Mesendoderm (in vitro differentiated cells): ENCODE data around the gene PCSK6.

Experiments
- DNase-seq: peaks from one replicate; pipeline ENCODE4 v3.0.0; 2013
- H2AK5ac ChIP-seq: 2 replicates; pipeline ENCODE4 v1.6.1; 2013; ENCODE audit warnings: low read length, inconsistent platforms
- H2BK120ac ChIP-seq: 2 replicates; pipeline ENCODE4 v1.6.1; 2013; ENCODE audit warnings: low read depth, mild to moderate bottlenecking, low read length, moderate library complexity, mixed read lengths
- H2BK15ac ChIP-seq: replicated peaks from 2 replicates; pipeline ENCODE4 v1.6.1; 2013; ENCODE audit warnings: low read depth, mild to moderate bottlenecking, moderate library complexity
- H2BK5ac ChIP-seq: 2 replicates; pipeline ENCODE4 v1.6.1; 2013; ENCODE audit warnings: low read length, inconsistent platforms
- H3K18ac ChIP-seq: 2 replicates; pipeline ENCODE4 v1.6.1; 2013; ENCODE audit warnings: mild to moderate bottlenecking, low read length, mixed read lengths
- H3K23ac ChIP-seq: one replicate; pipeline ENCODE4 v1.6.1; 2013; ENCODE audit warnings: low read length
- H3K27ac ChIP-seq: 2 replicates; pipeline ENCODE4 v1.5.1; 2013; ENCODE audit warnings: low read depth, mild to moderate bottlenecking, inconsistent platforms, low read length, moderate library complexity
- H3K27me3 ChIP-seq: 2 replicates; pipeline ENCODE4 v1.6.1; 2013; ENCODE audit warnings: low read length, control low read depth, mild to moderate bottlenecking, inconsistent platforms; ENCODE audit not compliant: insufficient read depth, poor library complexity
- H3K36me3 ChIP-seq: 2 replicates; pipeline ENCODE4 v1.6.1; 2013; ENCODE audit warnings: low read length, inconsistent platforms; ENCODE audit not compliant: control insufficient read depth, insufficient read depth
- H3K4ac ChIP-seq: one replicate; pipeline ENCODE4 v1.6.1; 2013; ENCODE audit warnings: low read depth, mild to moderate bottlenecking, low read length, moderate library complexity
- H3K4me1 ChIP-seq: 2 replicates; pipeline ENCODE4 v1.6.1; 2013; ENCODE audit warnings: low read depth, low read length, inconsistent platforms; ENCODE audit not compliant: control insufficient read depth
- H3K4me2 ChIP-seq: 2 replicates; pipeline ENCODE4 v1.6.1; 2013; ENCODE audit warnings: low read length
- H3K4me3 ChIP-seq: 2 replicates; pipeline ENCODE4 v1.5.1; 2013; ENCODE audit warnings: mild to moderate bottlenecking, low read length
- H3K56ac ChIP-seq: one replicate; pipeline ENCODE4 v1.6.1; 2013; ENCODE audit warnings: low read length
- H3K79me1 ChIP-seq: 2 replicates; pipeline ENCODE4 v1.6.1; 2013; ENCODE audit warnings: low read length, inconsistent platforms
- H3K79me2 ChIP-seq: 2 replicates; pipeline ENCODE4 v1.6.1; 2013; ENCODE audit warnings: mild to moderate bottlenecking, low read length; ENCODE audit not compliant: control insufficient read depth, insufficient read depth
- H3K9ac ChIP-seq: 2 replicates; pipeline ENCODE4 v1.6.1; 2013; ENCODE audit warnings: low read length, inconsistent platforms
- H4K5ac ChIP-seq: one replicate; pipeline ENCODE4 v1.6.1; 2013; ENCODE audit warnings: low read length
- H4K8ac ChIP-seq: one replicate; pipeline ENCODE4 v1.6.1; 2013; ENCODE audit warnings: low read depth, mild to moderate bottlenecking, control low read depth, low read length, moderate library complexity
- WGBS: extraction: QIAGEN DNeasy Blood & Tissue Kit; methylation state at CpG from one replicate; pipeline ENCODE4 v1.1.7; 2013; ENCODE audit warnings: low lambda C conversion rate, missing lambda C conversion rate; ENCODE audit not compliant: insufficient coverage; ENCODE audit errors: extremely low coverage; 5-methylcytosine and 5-hydroxymethylcytosine counted together

PCSK6 gene

GRCh38 chr15:101318839-101319238 lies 170.7 kb downstream of the PCSK6 start:
- H2BK120ac ChIP-seq: no peak overlapping the region
- WGBS: no CpG with 5 or more reads among the region's 7 CpGs
- H3K18ac ChIP-seq: no peak overlapping the region
- H3K4me1 ChIP-seq: no peaks in the 10 kb centered on the region
- peak; percentile 7 for DNase-seq
- no peak overlapping the region for H2AK5ac ChIP-seq
- no peak overlapping the region for H3K4ac ChIP-seq
- H3K36me3 ChIP-seq: no peaks in the 10 kb centered on the region
- no peak overlapping the region for H3K56ac ChIP-seq
- no peaks in the 10 kb centered on the region for H3K79me2 ChIP-seq
- no peaks in the 10 kb centered on the region for H3K27me3 ChIP-seq
- H4K5ac ChIP-seq: no peak overlapping the region
- H4K8ac ChIP-seq: no peak overlapping the region
- no peak overlapping the region for H3K4me3 ChIP-seq
- H3K23ac ChIP-seq: no peak overlapping the region
- H3K9ac ChIP-seq: no peak overlapping the region
- no peaks in the 10 kb centered on the region for H3K79me1 ChIP-seq
- H2BK5ac ChIP-seq: no peak overlapping the region
- H3K4me2 ChIP-seq: no peak overlapping the region
- H2BK15ac ChIP-seq: no peak overlapping the region
- no peak overlapping the region for H3K27ac ChIP-seq

DNA sequence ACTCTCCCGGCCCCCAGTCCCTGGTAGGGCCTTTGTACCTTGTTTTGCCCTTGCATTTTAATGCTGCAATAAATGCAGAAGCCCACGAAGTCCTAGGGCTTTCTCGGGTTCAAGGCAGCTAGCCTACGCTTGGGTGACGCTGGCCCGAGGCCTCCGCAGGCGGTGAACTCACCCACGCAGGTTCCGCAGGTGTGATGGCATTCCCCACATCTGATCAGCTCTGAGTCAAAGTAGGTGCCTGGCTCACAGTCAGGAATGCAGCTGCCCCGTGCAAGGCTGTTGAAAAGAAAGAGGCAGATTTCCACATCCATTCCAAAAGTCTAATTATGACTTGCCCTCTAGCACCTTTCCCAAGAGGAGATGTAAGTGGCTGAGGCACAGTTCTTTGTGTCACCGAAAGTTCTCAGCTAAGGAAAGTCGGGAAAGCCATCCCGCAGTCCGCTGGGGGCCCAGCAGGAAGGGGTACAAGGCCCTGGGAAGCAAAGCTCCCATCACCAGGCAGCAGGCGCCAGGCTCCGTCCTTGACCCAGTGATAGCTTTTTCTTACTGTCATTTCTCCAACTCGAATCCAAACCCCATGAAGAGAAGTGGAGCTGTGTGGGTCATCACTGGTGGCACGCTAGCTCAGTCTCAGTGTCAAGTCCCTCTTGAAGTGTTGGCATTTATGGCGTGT lies 171.2 kb downstream of the PCSK6 start:
- no peak overlapping the region for H3K9ac ChIP-seq
- no peaks in the 10 kb centered on the region for H3K79me1 ChIP-seq
- no peaks in the 10 kb centered on the region for H3K4me1 ChIP-seq
- no peak overlapping the region for H4K8ac ChIP-seq
- no peaks in the 10 kb centered on the region for H3K79me2 ChIP-seq
- no peak overlapping the region for H2BK120ac ChIP-seq
- H3K27me3 ChIP-seq: no peaks in the 10 kb centered on the region
- H3K18ac ChIP-seq: no peak overlapping the region
- H3K4me3 ChIP-seq: no peak overlapping the region
- H3K4ac ChIP-seq: no peak overlapping the region
- no peak overlapping the region for H3K27ac ChIP-seq
- H2BK5ac ChIP-seq: no peak overlapping the region
- no peak overlapping the region for H3K4me2 ChIP-seq
- H2AK5ac ChIP-seq: no peak overlapping the region
- no peak for DNase-seq
- no peak overlapping the region for H3K56ac ChIP-seq
- H2BK15ac ChIP-seq: no peak overlapping the region
- no peak overlapping the region for H3K23ac ChIP-seq
- H4K5ac ChIP-seq: no peak overlapping the region
- H3K36me3 ChIP-seq: no peaks in the 10 kb centered on the region
- WGBS: no CpG with 5 or more reads among the region's 20 CpGs

GRCh38 chr15:101317336-101317872 lies 172.1 kb downstream of the PCSK6 start:
- Histone ChIP-seq H3K27me3 (no peaks in the 10 kb centered on the region), H3K4me2 (no peak overlapping the region), H2BK5ac (no peak overlapping the region), H4K8ac (no peak overlapping the region), H2BK15ac (no peak overlapping the region), H3K36me3 (no peaks in the 10 kb centered on the region), H2AK5ac (no peak overlapping the region), H3K4ac (no peak overlapping the region), H3K56ac (no peak overlapping the region), H3K79me1 (no peaks in the 10 kb centered on the region), H4K5ac (no peak overlapping the region), H3K18ac (no peak overlapping the region), H3K79me2 (no peaks in the 10 kb centered on the region), H3K9ac (no peak overlapping the region), H3K23ac (no peak overlapping the region), H3K27ac (no peak overlapping the region), H3K4me3 (no peak overlapping the region), H2BK120ac (no peak overlapping the region), H3K4me1 (no peaks in the 10 kb centered on the region)
- no peak for DNase-seq
- no CpG with 5 or more reads among the region's 6 CpGs for WGBS

GRCh38 chr15:101316529-101316928 lies 173.0 kb downstream of the PCSK6 start:
- no peaks in the 10 kb centered on the region for H3K27me3 ChIP-seq
- no peaks in the 10 kb centered on the region for H3K79me2 ChIP-seq
- H2BK5ac ChIP-seq: no peak overlapping the region
- no peak overlapping the region for H3K9ac ChIP-seq
- no peak overlapping the region for H3K4me2 ChIP-seq
- DNase-seq: no peak
- no peak overlapping the region for H4K5ac ChIP-seq
- WGBS: no CpG with 5 or more reads among the region's 5 CpGs
- no peak overlapping the region for H2BK120ac ChIP-seq
- H3K4me1 ChIP-seq: no peaks in the 10 kb centered on the region
- H3K79me1 ChIP-seq: no peaks in the 10 kb centered on the region
- no peak overlapping the region for H2BK15ac ChIP-seq
- H3K18ac ChIP-seq: no peak overlapping the region
- H3K36me3 ChIP-seq: no peaks in the 10 kb centered on the region
- no peak overlapping the region for H3K23ac ChIP-seq
- H3K56ac ChIP-seq: no peak overlapping the region
- H3K4me3 ChIP-seq: no peak overlapping the region
- no peak overlapping the region for H3K27ac ChIP-seq
- H4K8ac ChIP-seq: no peak overlapping the region
- H3K4ac ChIP-seq: no peak overlapping the region
- H2AK5ac ChIP-seq: no peak overlapping the region

DNA sequence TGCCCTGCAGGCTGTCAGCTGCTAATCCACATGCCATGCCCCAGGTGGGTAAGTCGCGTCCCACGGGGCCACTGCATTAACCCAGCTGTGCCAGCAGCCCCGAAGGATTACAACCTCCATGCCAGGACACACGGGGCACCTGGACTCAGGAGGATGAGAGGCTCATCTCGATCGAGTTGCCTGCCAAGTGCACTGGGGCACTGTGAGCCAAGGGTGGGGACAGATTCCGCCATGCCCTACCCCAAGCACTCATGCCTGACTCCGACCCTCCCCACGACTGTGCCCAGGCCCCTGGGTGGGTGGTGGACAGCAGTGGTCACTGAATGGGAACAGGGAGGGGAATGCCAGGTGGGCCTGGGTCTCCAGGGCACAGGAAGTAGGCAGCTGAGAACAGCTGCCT lies 173.8 kb downstream of the PCSK6 start:
- H4K8ac ChIP-seq: no peak overlapping the region
- no peaks in the 10 kb centered on the region for H3K4me1 ChIP-seq
- no peak overlapping the region for H2BK120ac ChIP-seq
- H3K79me1 ChIP-seq: no peaks in the 10 kb centered on the region
- no peak overlapping the region for H3K27ac ChIP-seq
- WGBS: no CpG with 5 or more reads among the region's 10 CpGs
- no peak overlapping the region for H2BK15ac ChIP-seq
- H3K36me3 ChIP-seq: no peaks in the 10 kb centered on the region
- H4K5ac ChIP-seq: no peak overlapping the region
- no peak overlapping the region for H3K9ac ChIP-seq
- H3K18ac ChIP-seq: no peak overlapping the region
- H3K79me2 ChIP-seq: no peaks in the 10 kb centered on the region
- no peak overlapping the region for H2AK5ac ChIP-seq
- H3K56ac ChIP-seq: no peak overlapping the region
- H3K4ac ChIP-seq: no peak overlapping the region
- no peak overlapping the region for H3K4me3 ChIP-seq
- no peak overlapping the region for H3K4me2 ChIP-seq
- no peaks in the 10 kb centered on the region for H3K27me3 ChIP-seq
- no peak for DNase-seq
- H2BK5ac ChIP-seq: no peak overlapping the region
- H3K23ac ChIP-seq: no peak overlapping the region
